ENCODE measurements around the gene RHBDD2.

RHBDD2 gene

GRCh38 chr7:75920431-75921161 lies 41.8 kb downstream of the RHBDD2 start:
- DNase-seq (ENCODE audit: low spot score): no peak

- no peak for DNase-seq (ENCODE audit: low spot score)
These were observed 42.6 kb downstream of the RHBDD2 start for GRCh38 chr7:75921479-75921878.

- DNase-seq (ENCODE audit: low spot score): no peak
These were observed 44.3 kb downstream of the RHBDD2 start for GRCh38 chr7:75922966-75923603.

GRCh38 chr7:75924256-75924655 lies 45.4 kb downstream of the RHBDD2 start:
- DNase-seq (ENCODE audit: low spot score): no peak

GRCh38 chr7:75924889-75925288 lies 46.1 kb downstream of the RHBDD2 start:
- DNase-seq (ENCODE audit: low spot score): no peak

GRCh38 chr7:75925717-75926435 lies 47.0 kb downstream of the RHBDD2 start:
- no peak for DNase-seq (ENCODE audit: low spot score)

GRCh38 chr7:75928568-75928914 lies 49.7 kb downstream of the RHBDD2 start:
- DNase-seq (ENCODE audit: low spot score): no peak

GRCh38 chr7:75931680-75932079 lies 52.8 kb downstream of the RHBDD2 start:
- no peak for DNase-seq (ENCODE audit: low spot score)

- peak; percentile 84 for DNase-seq (ENCODE audit: low spot score)
These were observed 59.3 kb downstream of the RHBDD2 start for GRCh38 chr7:75937958-75938786.

Measured in hepatic stellate cell (primary cell).